OCI-M2 (cell line): Measurements from ENCODE around the gene RCAN1.
"Not testable (repeated sequence)": the region's sequence is repeated elsewhere in the genome, so short reads cannot be mapped to it uniquely, and the experiment has no call there.

Source experiments
- DNase-seq: peaks from one replicate; lab custom pipeline; 2025; ENCODE audit not compliant: unreplicated experiment; lab: John Stamatoyannopoulos, UW

Gene RCAN1

DNA sequence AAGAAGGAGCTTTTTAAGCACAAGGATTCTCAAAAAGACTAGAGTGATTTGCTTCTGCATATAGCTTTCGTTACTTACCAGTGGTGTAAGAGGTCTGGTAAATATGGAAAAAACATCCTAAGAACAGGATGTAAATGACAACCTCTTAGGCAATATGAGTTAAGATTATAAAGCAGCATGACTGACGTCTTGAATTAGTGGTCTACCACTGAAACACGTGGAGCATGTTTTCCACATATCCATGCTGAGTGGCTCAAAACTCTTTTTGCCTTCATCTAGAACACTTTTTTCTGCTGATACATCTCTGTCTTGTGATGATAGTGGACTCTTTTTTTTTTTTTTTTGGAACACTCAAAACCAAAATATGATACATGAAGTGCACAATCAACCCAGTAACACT lies 44.6 kb downstream of the RCAN1 start:
- DNase-seq: no peak

GRCh38 chr21:34569381-34569979 lies 45.4 kb downstream of the RCAN1 start:
- DNase-seq: no peak

- not testable (repeated sequence) for DNase-seq
Measured at GRCh38 chr21:34568801-34569200, 46.1 kb downstream of the RCAN1 start.

GRCh38 chr21:34567604-34568155 lies 47.2 kb downstream of the RCAN1 start:
- DNase-seq: no peak

DNA sequence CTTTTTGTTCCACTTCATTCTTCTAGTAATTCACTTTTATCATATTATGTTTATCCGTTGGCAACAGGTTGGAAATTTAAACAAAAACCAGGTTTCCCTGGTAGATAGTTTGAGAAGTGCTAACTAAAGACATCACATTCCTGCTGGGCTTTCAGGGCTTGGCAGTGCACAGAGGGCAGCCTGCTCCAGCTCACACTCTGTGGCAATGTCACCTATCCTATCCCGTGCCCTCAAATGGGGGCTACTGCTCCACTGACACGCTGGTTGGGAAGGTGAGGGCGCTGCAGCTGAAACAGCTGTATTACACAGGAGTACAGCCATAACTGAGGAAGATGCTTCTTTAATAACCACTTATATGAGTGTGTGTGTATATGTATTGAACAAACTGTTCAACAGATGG lies 49.7 kb downstream of the RCAN1 start:
- no peak for DNase-seq

DNA sequence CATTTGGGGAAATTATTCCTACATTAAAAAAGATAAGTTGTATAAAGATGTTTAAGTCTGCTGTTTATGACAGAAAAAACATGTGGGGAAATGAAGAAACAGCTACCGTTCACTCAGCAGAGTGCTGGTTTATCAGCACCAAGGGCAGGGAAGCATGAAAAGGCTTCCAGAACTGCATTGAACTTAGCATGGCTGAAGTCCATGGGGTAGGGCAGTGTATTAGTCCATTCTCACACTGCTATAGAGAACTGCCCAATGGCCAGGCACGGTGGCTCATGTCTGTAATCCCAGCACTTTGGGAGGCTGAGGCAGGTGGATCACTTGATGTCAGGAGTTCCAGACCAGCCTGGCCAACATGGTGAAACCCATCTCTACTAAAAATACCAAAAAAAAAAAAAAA lies 51.5 kb downstream of the RCAN1 start:
- not testable (repeated sequence) for DNase-seq

DNA sequence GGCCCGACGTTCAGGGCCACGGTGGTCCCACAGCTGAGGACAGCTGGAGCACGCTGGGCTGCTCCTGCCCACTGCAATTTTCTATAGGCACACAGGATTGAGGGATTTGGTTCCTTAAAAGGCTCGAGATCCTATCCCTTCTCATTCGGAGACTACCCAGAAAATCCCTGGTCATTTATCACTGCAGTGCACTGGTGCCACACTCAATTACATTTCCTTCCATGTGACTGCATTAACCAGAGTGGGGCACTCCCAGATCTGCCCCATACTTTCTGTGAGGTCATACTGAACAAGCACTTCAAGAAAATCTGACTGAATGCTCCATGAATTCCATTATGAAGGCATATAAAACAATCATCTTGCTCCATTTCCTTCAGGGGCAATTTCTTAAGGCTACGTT lies 53.1 kb downstream of the RCAN1 start:
- no peak for DNase-seq

- no peak for DNase-seq
Measured at GRCh38 chr21:34560609-34561008, 54.3 kb downstream of the RCAN1 start.

DNA sequence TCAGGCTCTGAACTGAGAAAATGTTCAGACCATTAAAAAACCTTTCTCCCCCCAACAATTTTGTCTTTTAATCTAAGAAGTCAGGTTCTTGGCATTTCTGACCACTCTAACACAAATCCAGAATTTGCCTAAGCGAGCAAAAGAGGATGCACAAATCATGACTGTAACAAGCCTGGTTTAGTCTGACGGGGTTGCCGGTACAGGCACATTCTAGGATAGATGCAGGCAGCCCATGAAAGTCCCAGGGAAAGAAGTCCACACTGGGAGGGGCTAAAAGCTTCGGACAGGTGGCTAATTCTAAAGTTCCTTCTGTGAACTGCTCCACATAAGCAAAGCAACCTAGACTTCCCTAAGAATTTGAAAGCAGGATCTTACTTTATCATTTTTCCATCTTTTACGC lies 54.9 kb downstream of the RCAN1 start:
- no peak for DNase-seq

- DNase-seq: no peak
Measured at GRCh38 chr21:34559089-34559631, 55.8 kb downstream of the RCAN1 start.

DNA sequence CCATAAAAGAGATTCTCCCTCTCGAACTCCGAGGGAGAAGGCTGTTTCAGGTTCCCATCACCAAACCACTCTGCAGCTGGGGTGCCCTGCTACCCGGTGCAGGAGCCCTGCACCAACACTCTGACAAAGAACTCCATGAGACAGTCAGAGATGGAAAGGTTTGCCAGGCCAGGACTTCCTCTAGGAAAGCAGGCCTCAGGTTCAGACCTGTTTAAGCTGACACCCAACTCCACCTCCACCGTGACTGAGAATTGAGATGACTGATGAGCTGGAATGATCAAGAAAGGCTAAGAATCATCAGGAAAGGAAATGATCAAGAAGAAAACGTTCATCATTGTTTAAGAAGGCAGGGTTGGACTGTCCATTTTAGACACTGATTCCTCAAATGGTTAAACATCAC lies 56.7 kb downstream of the RCAN1 start:
- DNase-seq: no peak

- DNase-seq: no peak
Measured at GRCh38 chr21:34557261-34557660, 57.7 kb downstream of the RCAN1 start.

GRCh38 chr21:34554670-34555069 lies 60.2 kb downstream of the RCAN1 start:
- not testable (repeated sequence) for DNase-seq

DNA sequence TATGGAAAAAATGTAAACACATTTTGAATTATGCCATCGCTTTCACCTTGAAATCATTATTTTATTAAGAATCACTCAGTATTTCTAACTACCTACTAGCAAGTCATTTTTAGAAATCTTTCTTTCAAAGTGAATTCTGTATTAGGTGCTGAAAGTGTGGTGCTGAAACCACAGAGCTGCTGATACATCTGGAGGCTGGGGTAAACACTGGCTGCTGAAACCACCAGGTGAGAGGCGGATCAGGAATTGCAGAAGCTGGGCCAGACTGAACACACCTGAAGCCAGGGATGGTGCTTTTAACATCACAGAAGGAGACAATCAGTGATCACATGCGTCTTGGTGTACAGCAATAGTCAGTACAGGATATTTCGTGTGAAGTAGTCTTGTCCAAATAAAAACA lies 60.7 kb downstream of the RCAN1 start:
- DNase-seq: no peak

GRCh38 chr21:34553151-34553952 lies 61.6 kb downstream of the RCAN1 start:
- no peak for DNase-seq

- DNase-seq: no peak
Measured at GRCh38 chr21:34552360-34553098, 62.4 kb downstream of the RCAN1 start.

- DNase-seq: no peak
Measured at GRCh38 chr21:34550182-34550799, 64.6 kb downstream of the RCAN1 start.

DNA sequence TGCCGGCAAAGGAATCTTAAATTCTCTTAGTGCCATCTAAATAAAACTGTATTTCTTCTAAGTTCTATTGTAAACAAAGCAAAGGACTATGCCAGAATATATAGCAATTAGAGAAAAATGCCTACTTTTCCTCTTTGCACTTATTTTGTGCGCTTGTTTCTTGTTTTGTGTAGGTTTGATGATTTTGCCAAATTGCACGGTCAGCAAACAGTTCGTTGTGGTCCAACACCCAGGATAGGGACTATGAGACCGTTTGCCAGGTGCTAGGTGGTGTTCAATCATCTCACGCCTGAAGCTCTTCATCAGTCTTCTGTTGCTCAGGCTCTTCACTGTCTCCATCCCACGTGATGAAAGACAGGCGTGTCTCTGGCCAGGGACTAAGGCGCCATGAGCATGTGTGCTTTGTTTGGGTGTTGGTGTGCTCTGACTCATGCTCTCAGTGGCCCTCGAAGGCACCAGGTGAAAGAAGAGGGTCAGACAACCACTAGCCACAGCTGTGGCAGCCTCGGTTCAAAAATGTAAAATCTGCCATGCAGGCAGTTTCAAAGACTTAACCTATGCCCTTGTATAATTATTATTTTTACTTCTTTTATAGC lies 66.0 kb downstream of the RCAN1 start:
- no peak for DNase-seq

DNA sequence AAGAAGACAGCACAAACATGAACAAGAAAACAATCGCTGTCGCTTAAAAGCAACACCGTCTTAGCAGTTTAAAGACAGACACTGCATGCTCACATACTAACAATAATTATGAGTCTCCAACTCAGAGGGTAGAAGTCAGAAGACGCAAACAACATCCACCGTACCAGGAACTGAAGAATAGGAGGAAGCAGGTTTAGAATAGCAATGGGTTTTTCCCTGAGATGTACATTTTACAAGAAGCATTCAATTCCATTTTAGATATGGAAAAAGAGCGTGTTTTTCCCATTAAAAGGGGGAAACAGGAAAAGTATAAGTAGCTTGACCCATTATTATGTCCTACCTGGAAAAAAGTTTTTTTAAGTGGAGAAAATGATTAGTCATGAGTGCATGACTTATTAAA lies 68.4 kb downstream of the RCAN1 start:
- DNase-seq: no peak

GRCh38 chr21:34545079-34545884 lies 69.6 kb downstream of the RCAN1 start:
- no peak for DNase-seq
